GM21390 (cell line): ENCODE data around the gene COL4A1.

Source experiments
- ATAC-seq: cut with Tn5 transposase; IDR thresholded peaks from one replicate; pipeline ENCODE4 v1.9.1; 2021; ENCODE audit not compliant: unreplicated experiment

COL4A1 gene

GRCh38 chr13:110306960-110307766, at the start of gene COL4A1, which contains the start of gene COL4A2:
TSS of gene COL4A1 (minus strand) at chr13:110307157. CDS start at chr13:110307027, 130 bp downstream.
TSS of gene COL4A2 (plus strand) at chr13:110307284. CDS start at chr13:110307904, 620 bp downstream.
- no peak for ATAC-seq

DNA sequence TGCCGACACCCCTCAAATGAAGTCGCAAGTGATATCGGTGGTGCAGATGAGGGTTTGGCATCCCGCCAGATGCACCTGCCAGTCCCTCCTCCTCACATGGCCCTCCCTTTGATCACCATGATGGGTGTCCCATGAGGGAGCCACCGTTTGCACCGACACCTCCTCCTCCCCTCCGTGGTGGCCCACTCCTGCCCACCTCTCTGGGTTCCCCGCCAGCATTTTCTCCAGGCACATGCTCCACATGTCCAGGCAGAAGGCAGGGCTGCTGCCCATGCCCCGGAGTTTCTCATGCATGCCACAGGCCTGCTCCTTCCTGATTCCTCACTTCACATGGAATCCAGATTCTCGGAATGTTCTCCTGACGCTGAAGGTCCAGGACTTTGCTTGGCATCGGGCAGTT, 49.4 kb upstream of the COL4A1 start:
- no peak for ATAC-seq

- no peak for ATAC-seq
These were observed 47.9 kb upstream of the COL4A1 start for GRCh38 chr13:110354715-110355473.

DNA sequence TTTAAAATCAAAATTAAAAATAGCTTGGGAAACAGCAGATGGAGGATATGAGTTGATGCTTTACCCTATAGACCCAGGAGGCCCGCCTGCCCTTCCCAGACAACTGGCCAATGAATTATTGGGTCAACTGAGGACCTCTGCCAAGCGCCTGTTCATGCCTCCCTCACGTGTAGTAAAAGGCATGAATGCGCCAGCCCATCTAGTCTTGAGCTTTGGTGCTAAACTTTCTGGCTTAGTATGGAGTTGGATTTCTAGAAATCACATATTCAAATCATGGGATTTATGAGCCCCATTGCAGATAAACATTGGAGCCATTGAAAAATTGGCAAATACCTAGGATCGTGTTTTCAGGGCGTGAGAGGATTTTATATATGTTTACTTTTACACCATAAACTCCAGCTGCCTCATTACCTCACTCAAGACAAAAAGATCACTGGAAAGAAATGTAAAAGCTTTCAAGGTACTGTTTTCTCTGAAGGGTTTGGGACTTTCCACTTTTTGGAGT, 47.2 kb upstream of the COL4A1 start:
- no peak for ATAC-seq

DNA sequence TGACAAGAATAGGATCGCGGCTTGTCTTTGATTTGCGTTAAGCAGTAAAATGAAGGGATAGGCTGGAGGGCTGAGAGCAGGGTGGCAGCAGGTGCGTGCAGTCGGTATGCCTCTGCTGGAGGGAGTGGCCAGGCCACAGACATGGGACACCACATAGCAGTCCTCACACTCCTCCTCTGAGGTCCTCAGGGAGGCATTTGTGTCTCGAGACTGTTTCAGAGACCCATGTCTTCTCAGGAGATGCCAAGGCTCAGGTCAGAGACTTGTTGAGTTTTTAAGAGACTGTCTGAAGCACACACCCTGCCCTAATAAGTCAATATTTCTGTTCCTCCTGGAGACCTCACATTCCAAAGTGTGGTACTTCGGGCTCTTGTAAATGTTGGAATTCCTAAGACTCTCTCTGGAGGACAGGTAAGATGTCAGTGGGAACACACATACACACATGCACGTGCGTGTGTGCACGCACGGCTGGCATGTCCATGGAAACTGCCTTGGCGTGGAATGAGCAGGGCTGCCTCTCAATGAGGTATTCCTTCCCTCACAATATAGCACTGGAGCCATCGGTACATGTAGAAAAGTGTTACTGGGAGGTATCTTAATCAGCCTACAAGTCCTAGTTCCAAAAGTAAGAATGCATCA, 46.5 kb upstream of the COL4A1 start:
- no peak for ATAC-seq

DNA sequence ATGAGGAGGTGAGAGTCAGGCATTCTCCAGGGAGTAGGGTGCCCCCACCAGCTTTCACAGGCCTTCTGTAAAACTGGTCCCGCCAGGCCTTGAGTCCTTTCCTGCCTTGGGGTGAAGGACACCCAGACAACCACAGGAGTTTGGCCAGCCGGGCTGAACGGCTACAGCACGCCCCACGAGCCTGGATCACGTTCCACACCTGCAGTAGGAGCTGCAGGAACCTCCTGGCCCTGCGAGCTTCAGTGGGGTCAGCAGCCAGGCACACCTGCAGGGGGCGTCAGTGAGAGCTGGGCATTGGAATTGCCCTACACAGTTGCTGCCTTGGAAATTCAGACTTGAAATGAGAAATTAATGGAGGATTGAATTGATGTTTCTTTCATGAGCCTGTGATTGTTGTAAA, 45.8 kb upstream of the COL4A1 start:
- ATAC-seq = no peak

- no peak for ATAC-seq
These were observed 44.9 kb upstream of the COL4A1 start for GRCh38 chr13:110351636-110352420.

- no peak for ATAC-seq
These were observed 43.6 kb upstream of the COL4A1 start for GRCh38 chr13:110350509-110350908.

DNA sequence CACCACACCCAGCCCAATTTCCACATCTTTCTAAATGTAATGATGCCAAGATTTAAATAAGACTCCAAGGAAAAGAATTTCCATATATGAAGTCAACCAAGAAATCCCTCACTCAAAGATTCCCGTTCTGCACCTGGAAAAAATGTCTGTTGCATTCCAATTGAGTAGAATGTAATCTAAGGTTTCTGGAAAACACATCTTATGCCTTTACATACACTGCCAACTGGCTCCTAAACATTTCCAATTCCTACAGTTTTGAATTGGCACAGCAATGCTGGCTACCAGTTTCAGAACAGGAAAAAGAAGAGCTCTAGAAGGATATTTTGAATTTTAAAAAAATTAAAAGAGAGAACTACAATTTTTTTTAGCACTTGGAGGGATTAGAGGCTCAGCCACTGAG, 43.1 kb upstream of the COL4A1 start:
- no peak for ATAC-seq

GRCh38 chr13:110349239-110349638, 42.3 kb upstream of the COL4A1 start:
- ATAC-seq = no peak

GRCh38 chr13:110348309-110349105, 41.5 kb upstream of the COL4A1 start:
- ATAC-seq = no peak

GRCh38 chr13:110347535-110348308, 40.8 kb upstream of the COL4A1 start:
- no peak for ATAC-seq

GRCh38 chr13:110347088-110347487, 40.1 kb upstream of the COL4A1 start:
- ATAC-seq = no peak

DNA sequence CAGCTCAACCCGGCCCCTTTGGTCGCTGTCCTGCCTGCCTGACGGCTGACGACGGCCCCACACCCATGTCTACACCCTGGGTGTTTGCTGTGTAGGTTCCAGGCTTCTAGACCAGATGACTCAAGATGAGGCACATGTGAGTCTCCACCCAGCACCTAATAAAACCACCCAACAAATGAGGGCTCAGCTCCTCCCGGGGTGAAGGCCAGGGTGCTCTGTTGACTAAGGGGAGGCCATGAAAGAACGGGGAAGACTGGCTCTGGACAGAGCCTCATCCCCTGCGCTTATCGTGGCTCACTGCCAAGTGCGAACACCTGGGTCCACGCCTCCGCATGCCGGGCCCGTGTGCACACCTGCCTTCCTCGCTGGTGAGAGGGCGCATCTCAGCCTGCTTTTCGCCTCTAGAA, 39.7 kb upstream of the COL4A1 start:
- ATAC-seq = no peak

DNA sequence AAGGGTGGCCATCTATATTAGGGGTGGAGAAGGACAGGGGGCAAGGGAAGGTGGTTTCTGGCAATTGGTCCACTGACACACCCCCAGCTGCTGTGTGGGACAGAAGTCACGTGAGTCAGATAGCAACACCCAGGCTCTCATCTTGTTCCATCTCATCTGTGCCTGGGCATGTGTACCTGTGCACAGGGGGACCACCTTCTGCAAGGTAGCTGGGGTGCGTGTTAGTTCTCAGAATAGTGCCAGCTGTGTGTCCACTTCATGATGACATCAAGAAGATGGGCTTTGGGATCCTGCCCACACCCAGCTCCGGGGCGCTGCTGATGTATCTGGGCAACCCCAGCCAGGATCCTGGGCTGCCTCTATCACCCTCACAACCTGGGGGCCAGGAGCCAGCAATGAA, 38.7 kb upstream of the COL4A1 start:
- no peak for ATAC-seq

- ATAC-seq = no peak
These were observed 38.3 kb upstream of the COL4A1 start for GRCh38 chr13:110345266-110345665.

DNA sequence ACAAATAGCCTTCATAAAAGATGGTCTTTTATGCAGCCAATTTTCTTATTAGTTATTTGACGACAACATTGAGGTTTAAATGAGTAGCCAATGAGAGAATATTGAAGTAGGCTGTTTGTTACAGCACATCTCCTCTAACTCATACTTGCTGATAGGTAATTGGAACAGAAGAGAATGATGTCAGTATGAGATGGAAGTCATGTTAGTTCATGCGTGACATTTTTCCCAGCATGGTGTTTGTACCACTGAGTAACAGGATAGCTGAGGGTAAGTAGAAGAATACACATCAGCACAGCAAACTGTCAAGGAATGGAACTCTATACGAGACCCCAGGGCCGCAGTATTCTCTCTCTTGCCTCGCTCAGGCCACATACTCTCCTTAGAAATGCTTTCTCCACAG, 37.4 kb upstream of the COL4A1 start:
- no peak for ATAC-seq

- no peak for ATAC-seq
These were observed 36.4 kb upstream of the COL4A1 start for GRCh38 chr13:110343241-110343865.

- ATAC-seq = no peak
These were observed 35.5 kb upstream of the COL4A1 start for GRCh38 chr13:110342474-110342873.
